Rectal smooth muscle tissue (tissue), 1 donor: ENCODE results near the gene LYRM2.
"Not testable (repeated sequence)": the region's sequence is repeated elsewhere in the genome, so short reads cannot be mapped to it uniquely, and the experiment has no call there.

Experiments used
- H3K27ac ChIP-seq: one replicate; pipeline ENCODE4 v1.7.0; 2013; ENCODE audit warnings: low read depth, low read length, inconsistent platforms
- H3K27me3 ChIP-seq: one replicate; pipeline ENCODE4 v1.7.0; 2013; ENCODE audit warnings: low read length; ENCODE audit not compliant: control insufficient read depth, insufficient read depth
- H3K36me3 ChIP-seq: one replicate; pipeline ENCODE4 v1.7.0; 2013; ENCODE audit warnings: low read length; ENCODE audit not compliant: control insufficient read depth, insufficient read depth
- H3K4me1 ChIP-seq: one replicate; pipeline ENCODE4 v1.7.0; 2013; ENCODE audit warnings: low read length; ENCODE audit not compliant: control insufficient read depth, insufficient read depth
- H3K4me3 ChIP-seq: one replicate; pipeline ENCODE4 v1.7.0; 2013; ENCODE audit warnings: low read length
- H3K9ac ChIP-seq: one replicate; pipeline ENCODE4 v1.7.0; 2013; ENCODE audit warnings: low read length

The LYRM2 gene

GRCh38 chr6:89669002-89669401 is 30.5 kb upstream of the LYRM2 start:
- no peak overlapping the region for H3K9ac ChIP-seq
- H3K36me3 ChIP-seq = peaks cover 29% of the 10 kb centered on the region
- H3K27ac ChIP-seq = no peak overlapping the region
- H3K4me3 ChIP-seq = no peak overlapping the region
- no peaks in the 10 kb centered on the region for H3K27me3 ChIP-seq
- H3K4me1 ChIP-seq = no peaks in the 10 kb centered on the region

DNA sequence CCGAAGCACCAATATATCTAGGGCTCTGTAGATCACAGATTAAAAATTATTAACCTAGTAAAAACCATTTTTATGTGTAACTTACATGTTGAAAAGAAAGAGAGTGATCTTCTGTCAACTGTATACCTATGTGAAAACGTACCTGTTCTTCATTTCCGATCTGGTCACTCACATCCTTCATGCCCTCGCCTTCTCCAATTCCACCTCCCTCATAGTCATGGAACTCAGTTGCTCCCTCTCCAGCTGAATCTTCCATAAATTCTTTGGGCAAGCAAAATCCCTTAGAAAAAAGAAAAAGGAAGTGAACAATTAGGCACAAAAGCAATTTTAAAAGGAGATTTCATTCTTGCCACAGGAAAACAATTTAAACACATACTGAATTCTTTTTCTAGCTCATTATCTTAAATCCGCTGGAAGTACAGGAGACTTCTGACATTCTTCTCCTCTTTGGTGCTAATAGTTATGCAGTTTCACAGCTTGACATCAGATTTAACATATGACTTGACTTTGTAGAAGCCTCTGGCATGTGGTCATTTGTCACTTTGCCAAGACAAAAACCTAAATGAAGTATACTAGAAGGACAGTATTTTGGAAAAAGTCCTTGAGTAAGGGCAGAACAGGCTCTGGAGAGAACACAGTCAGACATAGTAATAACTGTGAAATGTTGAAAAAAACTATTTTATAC is 29.5 kb upstream of the LYRM2 start:
- Histone ChIP-seq H3K36me3 (peaks cover 25% of the 10 kb centered on the region), H3K4me3 (no peak overlapping the region), H3K27me3 (no peaks in the 10 kb centered on the region), H3K27ac (no peak overlapping the region), H3K4me1 (no peaks in the 10 kb centered on the region), H3K9ac (no peak overlapping the region)

DNA sequence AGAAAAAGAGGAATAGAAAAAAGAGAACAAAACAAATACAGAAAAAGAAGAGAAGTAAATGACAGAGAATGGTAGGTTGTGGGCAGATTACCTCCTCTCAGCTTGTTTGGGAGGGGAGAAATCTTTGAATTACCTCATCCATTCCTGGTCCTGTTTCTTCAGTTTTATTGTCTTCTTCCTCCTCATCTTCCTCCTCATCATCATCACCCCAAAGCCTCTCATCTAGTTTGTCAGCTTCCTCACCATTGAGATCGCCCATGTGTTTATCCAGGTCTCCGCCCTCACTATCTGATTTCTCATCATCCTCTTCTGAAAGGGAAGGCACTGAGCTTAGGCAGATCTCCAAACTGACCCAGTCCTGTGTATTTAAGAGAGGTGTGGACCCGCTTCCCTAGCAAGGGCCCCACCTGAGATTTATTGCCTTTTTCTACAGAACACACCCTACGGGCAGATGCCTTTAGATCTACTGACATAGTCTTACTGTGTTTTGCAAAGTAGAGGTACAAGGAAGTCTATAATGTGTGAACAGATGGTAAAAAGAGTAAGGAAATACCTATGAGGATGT is 24.2 kb upstream of the LYRM2 start:
- no peak overlapping the region for H3K9ac ChIP-seq
- H3K36me3 ChIP-seq = peaks cover 32% of the 10 kb centered on the region
- H3K4me3 ChIP-seq = no peak overlapping the region
- no peak overlapping the region for H3K27ac ChIP-seq
- no peaks in the 10 kb centered on the region for H3K27me3 ChIP-seq
- H3K4me1 ChIP-seq = no peaks in the 10 kb centered on the region

DNA sequence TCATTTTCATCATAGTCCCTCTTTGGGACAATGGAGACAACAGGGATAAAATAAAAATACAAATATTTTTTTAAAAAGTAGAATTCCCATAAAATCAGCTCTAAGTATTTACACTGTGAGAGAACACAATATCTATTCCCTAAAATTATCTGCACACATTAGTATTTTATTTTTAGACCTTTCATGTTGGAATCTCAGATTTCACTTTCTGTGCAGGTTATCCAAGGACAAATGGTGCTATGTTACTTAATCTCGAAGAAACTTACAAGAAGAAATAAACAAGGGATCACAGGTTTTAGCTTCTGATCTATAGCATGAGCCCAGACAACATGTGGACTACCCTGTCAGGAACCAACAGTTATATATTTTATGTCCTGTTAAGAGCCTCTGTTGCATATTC is 23.0 kb upstream of the LYRM2 start:
- Histone ChIP-seq H3K4me3 (no peak overlapping the region), H3K27me3 (no peaks in the 10 kb centered on the region), H3K27ac (no peak overlapping the region)

GRCh38 chr6:89660981-89661380 is 22.4 kb upstream of the LYRM2 start:
- Histone ChIP-seq H3K27ac (no peak overlapping the region), H3K36me3 (peaks cover 43% of the 10 kb centered on the region), H3K27me3 (no peaks in the 10 kb centered on the region), H3K4me1 (no peaks in the 10 kb centered on the region), H3K4me3 (no peak overlapping the region), H3K9ac (no peak overlapping the region)

More for the DNA sequence above, 23.0 kb upstream of the LYRM2 start:
- Histone ChIP-seq H3K4me1 (no peaks in the 10 kb centered on the region), H3K36me3 (peaks cover 39% of the 10 kb centered on the region), H3K9ac (no peak overlapping the region)

- Histone ChIP-seq H3K36me3 (peaks cover 48% of the 10 kb centered on the region), H3K4me1 (no peaks in the 10 kb centered on the region), H3K27me3 (no peaks in the 10 kb centered on the region), H3K27ac (no peak overlapping the region), H3K4me3 (no peak overlapping the region), H3K9ac (no peak overlapping the region)
These were observed 19.1 kb upstream of the LYRM2 start for GRCh38 chr6:89657445-89658158.

- Histone ChIP-seq H3K27ac (no peak overlapping the region), H3K36me3 (peaks cover 39% of the 10 kb centered on the region), H3K9ac (no peak overlapping the region), H3K27me3 (no peaks in the 10 kb centered on the region), H3K4me1 (no peaks in the 10 kb centered on the region), H3K4me3 (no peak overlapping the region)
These were observed 16.6 kb upstream of the LYRM2 start for GRCh38 chr6:89655122-89655521.

DNA sequence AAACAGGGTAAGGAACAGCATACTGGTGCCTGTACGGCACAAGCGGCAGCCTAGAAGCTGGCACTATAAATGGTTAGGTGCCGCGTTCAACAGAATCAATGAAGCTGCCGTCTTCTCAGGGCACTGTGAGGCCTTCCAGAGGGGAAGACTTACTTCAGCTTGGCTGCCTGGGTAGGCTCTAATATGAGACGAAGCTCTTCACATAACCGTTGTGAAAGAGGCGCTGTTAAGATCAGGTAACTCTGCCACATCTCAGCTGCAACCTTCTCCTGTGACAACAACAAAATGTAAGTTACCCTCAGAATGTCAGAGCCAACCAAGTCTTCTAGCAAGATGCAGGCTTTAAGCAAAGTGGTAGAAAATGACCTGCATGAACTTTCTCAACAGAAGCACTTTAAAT is 12.0 kb upstream of the LYRM2 start:
- no peak overlapping the region for H3K27ac ChIP-seq
- no peaks in the 10 kb centered on the region for H3K27me3 ChIP-seq
- H3K36me3 ChIP-seq = peaks cover 31% of the 10 kb centered on the region

GRCh38 chr6:89649682-89650081 is 11.1 kb upstream of the LYRM2 start:
- no peaks in the 10 kb centered on the region for H3K27me3 ChIP-seq
- H3K36me3 ChIP-seq = peaks cover 30% of the 10 kb centered on the region
- no peak overlapping the region for H3K9ac ChIP-seq
- no peak overlapping the region for H3K4me3 ChIP-seq
- no peaks in the 10 kb centered on the region for H3K4me1 ChIP-seq
- H3K27ac ChIP-seq = no peak overlapping the region

More for the DNA sequence above, 12.0 kb upstream of the LYRM2 start:
- Histone ChIP-seq H3K9ac (no peak overlapping the region), H3K4me1 (no peaks in the 10 kb centered on the region), H3K4me3 (no peak overlapping the region)

GRCh38 chr6:89644864-89645263 is 6.3 kb upstream of the LYRM2 start:
- no peak overlapping the region for H3K4me3 ChIP-seq
- H3K27ac ChIP-seq = no peak overlapping the region
- H3K36me3 ChIP-seq = peaks cover 19% of the 10 kb centered on the region
- H3K27me3 ChIP-seq = no peaks in the 10 kb centered on the region
- H3K9ac ChIP-seq = no peak overlapping the region
- no peaks in the 10 kb centered on the region for H3K4me1 ChIP-seq

DNA sequence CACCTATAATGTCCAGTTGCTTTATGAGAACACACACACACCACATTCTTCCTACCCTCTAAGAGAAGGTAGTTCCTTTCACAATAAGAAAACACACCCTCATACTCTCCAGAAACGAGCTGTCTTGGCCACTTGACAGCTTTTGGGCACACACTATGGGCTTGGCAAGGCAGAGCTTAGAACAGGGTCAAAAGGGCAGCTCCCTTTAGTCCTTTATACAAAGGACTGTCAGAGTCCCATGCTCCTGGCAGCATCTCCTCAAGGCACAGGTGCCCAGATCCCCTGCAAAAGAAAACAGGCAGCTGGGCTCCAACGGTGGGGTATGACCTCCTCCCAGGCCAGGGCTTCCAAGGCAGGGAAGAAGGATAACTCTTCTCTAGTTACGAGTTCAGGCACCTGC is 4.9 kb upstream of the LYRM2 start:
- H3K9ac ChIP-seq = no peak overlapping the region
- H3K4me1 ChIP-seq = peaks cover 4% of the 10 kb centered on the region
- no peaks in the 10 kb centered on the region for H3K27me3 ChIP-seq
- no peak overlapping the region for H3K4me3 ChIP-seq
- H3K36me3 ChIP-seq = peaks cover 14% of the 10 kb centered on the region
- H3K27ac ChIP-seq = no peak overlapping the region

DNA sequence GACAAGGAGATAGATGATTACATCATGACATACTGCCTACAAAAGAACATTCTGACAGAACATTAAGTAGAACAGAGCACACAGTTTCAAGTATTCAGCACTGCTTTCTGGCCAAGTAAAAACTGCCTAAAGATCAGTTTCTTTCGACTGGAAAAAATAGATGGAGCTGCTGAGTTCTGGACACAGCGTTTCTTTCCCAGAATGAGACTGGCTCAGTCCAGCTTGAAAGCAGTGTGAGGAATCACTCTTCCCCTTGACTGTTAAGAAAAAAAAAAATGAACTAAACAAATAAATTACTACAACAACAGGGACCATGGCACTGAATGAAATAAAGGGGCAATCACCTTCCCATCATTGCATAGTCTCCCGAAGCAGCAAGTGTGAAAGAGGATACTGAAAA is 4.4 kb upstream of the LYRM2 start:
- Histone ChIP-seq H3K27ac (no peak overlapping the region), H3K36me3 (peaks cover 14% of the 10 kb centered on the region), H3K27me3 (no peaks in the 10 kb centered on the region), H3K9ac (no peak overlapping the region), H3K4me1 (peaks cover 4% of the 10 kb centered on the region), H3K4me3 (no peak overlapping the region)

- not testable (repeated sequence) for H3K27ac ChIP-seq, H3K4me3 ChIP-seq, H3K4me1 ChIP-seq, H3K27me3 ChIP-seq, H3K36me3 ChIP-seq, H3K9ac ChIP-seq
These were observed 3.0 kb upstream of the LYRM2 start for GRCh38 chr6:89641581-89641980.
